RWPE1 (cell line): Measurements from ENCODE around the gene OR4N5.

ENCODE experiments used
- CTCF ChIA-PET: fragments of 350-600 bp; sonication (Branson Sonifier 250); formaldehyde crosslinking; extraction: SDS; loops from one replicate; lab custom pipeline; 2021; lab: Yijun Ruan, JAX
- POLR2A ChIA-PET: fragments of 400-600 bp; formaldehyde crosslinking; extraction: SDS; loops from one replicate; lab custom pipeline; 2020; ENCODE audit warnings: antibody characterized with exemption; ENCODE audit not compliant: low non-redundant PET; lab: Yijun Ruan, JAX
- DNase-seq: peaks from one replicate; pipeline ENCODE4 v3.0.0; 2012; ENCODE audit warnings: low spot score
- H3K27ac ChIP-seq: fragments of 450-650 bp; 2 replicates; pipeline ENCODE4 v1.5.1; 2017
- TF ChIP-seq, protein P1 (sequence below): fragments of 450-650 bp; conservative IDR thresholded peaks from 2 replicates; pipeline ENCODE4 v1.5.1; 2017; ENCODE audit warnings: low read depth, mild to moderate bottlenecking

Gene OR4N5

DNA sequence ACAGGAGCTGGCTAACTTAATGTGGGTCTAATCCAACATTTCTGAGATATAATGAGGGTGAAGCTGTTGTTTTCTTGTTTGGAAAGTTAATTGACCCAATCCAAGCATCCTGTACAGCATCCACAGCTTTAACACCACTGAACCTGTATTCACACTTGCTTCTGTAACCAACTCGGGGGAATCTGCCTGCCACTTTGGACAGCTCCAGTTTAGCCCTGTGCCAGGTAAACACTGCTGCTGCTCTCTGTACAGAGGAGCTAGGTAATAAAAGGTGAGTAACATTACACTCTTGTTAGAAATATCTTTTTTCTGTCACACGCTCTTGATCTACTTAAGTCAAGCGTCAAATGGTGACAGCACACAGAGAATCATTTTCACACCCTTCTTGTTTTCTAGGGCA lies 52.8 kb downstream of the OR4N5 start:
- ChIA-PET CTCF (no interaction called here), POLR2A (no interaction called here)
- no peak overlapping the region for H3K27ac ChIP-seq
- TF ChIP-seq, protein P1, sequence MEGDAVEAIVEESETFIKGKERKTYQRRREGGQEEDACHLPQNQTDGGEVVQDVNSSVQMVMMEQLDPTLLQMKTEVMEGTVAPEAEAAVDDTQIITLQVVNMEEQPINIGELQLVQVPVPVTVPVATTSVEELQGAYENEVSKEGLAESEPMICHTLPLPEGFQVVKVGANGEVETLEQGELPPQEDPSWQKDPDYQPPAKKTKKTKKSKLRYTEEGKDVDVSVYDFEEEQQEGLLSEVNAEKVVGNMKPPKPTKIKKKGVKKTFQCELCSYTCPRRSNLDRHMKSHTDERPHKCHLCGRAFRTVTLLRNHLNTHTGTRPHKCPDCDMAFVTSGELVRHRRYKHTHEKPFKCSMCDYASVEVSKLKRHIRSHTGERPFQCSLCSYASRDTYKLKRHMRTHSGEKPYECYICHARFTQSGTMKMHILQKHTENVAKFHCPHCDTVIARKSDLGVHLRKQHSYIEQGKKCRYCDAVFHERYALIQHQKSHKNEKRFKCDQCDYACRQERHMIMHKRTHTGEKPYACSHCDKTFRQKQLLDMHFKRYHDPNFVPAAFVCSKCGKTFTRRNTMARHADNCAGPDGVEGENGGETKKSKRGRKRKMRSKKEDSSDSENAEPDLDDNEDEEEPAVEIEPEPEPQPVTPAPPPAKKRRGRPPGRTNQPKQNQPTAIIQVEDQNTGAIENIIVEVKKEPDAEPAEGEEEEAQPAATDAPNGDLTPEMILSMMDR, result no peak
- no peak for DNase-seq

DNA sequence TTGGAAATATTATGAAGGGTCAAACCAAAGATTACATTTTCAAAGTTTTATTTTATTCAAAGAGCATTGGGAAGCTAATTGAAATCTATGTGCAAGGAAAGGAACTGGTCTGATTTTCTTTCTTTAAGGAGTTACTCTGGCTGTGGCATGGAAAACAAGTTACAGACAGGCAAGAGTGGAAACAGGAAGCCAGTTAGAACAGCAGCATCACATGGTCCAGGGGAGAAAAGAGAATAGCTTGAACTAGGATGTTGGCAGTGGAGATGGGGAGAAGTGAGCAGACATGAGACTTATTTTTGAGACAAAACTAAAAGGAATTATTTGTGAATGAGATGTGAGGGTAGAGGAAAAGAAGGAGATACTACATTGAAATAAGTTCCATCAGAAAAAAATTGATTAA lies 55.5 kb downstream of the OR4N5 start:
- no peak for DNase-seq
- H3K27ac ChIP-seq, result no peak overlapping the region
- POLR2A ChIA-PET, result no interaction called here
- CTCF ChIA-PET, result interaction anchor here (0.7 kb wide), 1 partner anchor 25 kb away, joined by 3 read pairs; no protein-coding TSS in a partner anchor
- TF ChIP-seq, protein P1, result no peak
